ENCODE results near the gene SH3BP5. TPM values are rescaled to one million over a fixed set of nuclear protein-coding genes. Genes with fewer than 3 reads are reported as not detected.

The SH3BP5 gene
- total RNA-seq, 2 donors from 2014 or later, result 13.7 to 21.8 TPM

GRCh38 chr3:15326673-15327072 is 5.7 kb downstream of the SH3BP5 start:
- Histone ChIP-seq H3K4me3 (no peak overlapping the region), H3K36me3 (replicated peaks in 1 of 2; ENCODE audit: insufficient read depth in 1 of 2, low read depth in 2 of 2) (no peaks in the 10 kb centered on the region), H3K4me1 (peaks cover 15% of the 10 kb centered on the region), H3K9me3 (no peaks in the 10 kb centered on the region), H3K27me3 (no peaks in the 10 kb centered on the region), H3K27ac (no peak overlapping the region)
- WGBS, 2 donors, result 91 to 97% methylated on average over 2 of the region's 2 CpGs
- intact Hi-C loops (cut with DNase I), result no loop called here
- TF ChIP-seq POLR2A (IDR thresholded peaks at IDR 0.05), result no peak
- TF ChIP-seq, protein P1, sequence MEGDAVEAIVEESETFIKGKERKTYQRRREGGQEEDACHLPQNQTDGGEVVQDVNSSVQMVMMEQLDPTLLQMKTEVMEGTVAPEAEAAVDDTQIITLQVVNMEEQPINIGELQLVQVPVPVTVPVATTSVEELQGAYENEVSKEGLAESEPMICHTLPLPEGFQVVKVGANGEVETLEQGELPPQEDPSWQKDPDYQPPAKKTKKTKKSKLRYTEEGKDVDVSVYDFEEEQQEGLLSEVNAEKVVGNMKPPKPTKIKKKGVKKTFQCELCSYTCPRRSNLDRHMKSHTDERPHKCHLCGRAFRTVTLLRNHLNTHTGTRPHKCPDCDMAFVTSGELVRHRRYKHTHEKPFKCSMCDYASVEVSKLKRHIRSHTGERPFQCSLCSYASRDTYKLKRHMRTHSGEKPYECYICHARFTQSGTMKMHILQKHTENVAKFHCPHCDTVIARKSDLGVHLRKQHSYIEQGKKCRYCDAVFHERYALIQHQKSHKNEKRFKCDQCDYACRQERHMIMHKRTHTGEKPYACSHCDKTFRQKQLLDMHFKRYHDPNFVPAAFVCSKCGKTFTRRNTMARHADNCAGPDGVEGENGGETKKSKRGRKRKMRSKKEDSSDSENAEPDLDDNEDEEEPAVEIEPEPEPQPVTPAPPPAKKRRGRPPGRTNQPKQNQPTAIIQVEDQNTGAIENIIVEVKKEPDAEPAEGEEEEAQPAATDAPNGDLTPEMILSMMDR (IDR thresholded peaks at IDR 0.05), result no peak
- no peak for DNase-seq
- no peak for ATAC-seq

- TF ChIP-seq, protein P1 (IDR thresholded peaks at IDR 0.05), result no peak
- TF ChIP-seq POLR2A (IDR thresholded peaks at IDR 0.05), result no peak
- H3K9me3 ChIP-seq, result no peaks in the 10 kb centered on the region
- intact Hi-C loops (cut with DNase I), result no loop called here
- no peaks in the 10 kb centered on the region for H3K36me3 ChIP-seq (replicated peaks in 1 of 2; ENCODE audit: insufficient read depth in 1 of 2, low read depth in 2 of 2)
- 78 to 82% methylated on average over 3 of the region's 3 CpGs for WGBS, 2 donors
- no peak for ATAC-seq
- peaks cover 12% of the 10 kb centered on the region for H3K4me1 ChIP-seq
- no peaks in the 10 kb centered on the region for H3K27me3 ChIP-seq
- no peak overlapping the region for H3K27ac ChIP-seq
- H3K4me3 ChIP-seq, result no peak overlapping the region
- DNase-seq, result no peak
These were observed 6.3 kb downstream of the SH3BP5 start for GRCh38 chr3:15326037-15326436.

- H3K9me3 ChIP-seq, result no peaks in the 10 kb centered on the region
- intact Hi-C loops (cut with DNase I), result no loop called here
- H3K27me3 ChIP-seq, result no peaks in the 10 kb centered on the region
- DNase-seq (no peak), ATAC-seq (no peak)
- H3K27ac ChIP-seq, result no peak overlapping the region
- peaks cover 12% of the 10 kb centered on the region for H3K4me1 ChIP-seq
- TF ChIP-seq, protein P1 (IDR thresholded peaks at IDR 0.05), result no peak
- TF ChIP-seq POLR2A (IDR thresholded peaks at IDR 0.05), result no peak
- no peaks in the 10 kb centered on the region for H3K36me3 ChIP-seq (replicated peaks in 1 of 2; ENCODE audit: insufficient read depth in 1 of 2, low read depth in 2 of 2)
- no peak overlapping the region for H3K4me3 ChIP-seq
- WGBS, 2 donors, result 78 to 82% methylated on average over 4 of the region's 4 CpGs
These were observed 7.2 kb downstream of the SH3BP5 start for GRCh38 chr3:15325228-15325627.

GRCh38 chr3:15324379-15324808 is 8.0 kb downstream of the SH3BP5 start:
- 17 to 29% methylated on average over 6 to 7 of the region's 7 CpGs for WGBS, 2 donors
- no peaks in the 10 kb centered on the region for H3K36me3 ChIP-seq (replicated peaks in 1 of 2; ENCODE audit: insufficient read depth in 1 of 2, low read depth in 2 of 2)
- TF ChIP-seq, protein P1 (IDR thresholded peaks at IDR 0.05), result no peak
- no peak for TF ChIP-seq POLR2A (IDR thresholded peaks at IDR 0.05)
- H3K9me3 ChIP-seq, result no peaks in the 10 kb centered on the region
- H3K4me1 ChIP-seq, result peaks cover 12% of the 10 kb centered on the region
- intact Hi-C loops (cut with DNase I), result no loop called here
- ATAC-seq (peak; percentile 57), DNase-seq (peak; percentile 74 to 89 (median 76))
- peak overlapping the region in 1 of 4 donors; percentile 32 for H3K27ac ChIP-seq
- H3K4me3 ChIP-seq, result no peak overlapping the region
- no peaks in the 10 kb centered on the region for H3K27me3 ChIP-seq

DNA sequence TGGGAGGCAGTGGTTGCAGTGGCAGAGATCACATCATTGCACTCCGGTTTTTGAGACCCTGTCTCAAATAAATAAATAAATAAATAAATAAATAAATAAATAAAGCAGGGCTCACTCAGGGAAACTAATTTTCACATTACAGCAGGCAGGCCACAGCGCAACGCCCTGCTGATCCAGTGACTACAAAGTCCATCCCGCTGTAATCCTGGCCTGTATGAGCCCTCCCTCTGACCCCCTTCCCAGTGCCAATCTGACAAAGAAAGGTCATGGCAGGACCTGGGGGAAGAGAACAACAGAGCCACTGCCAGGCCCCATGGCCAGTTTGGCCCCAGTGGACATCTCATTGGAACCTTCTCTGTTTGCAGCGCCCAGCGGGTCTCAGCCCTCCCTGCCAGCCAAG is 9.3 kb downstream of the SH3BP5 start:
- Histone ChIP-seq H3K9me3 (no peaks in the 10 kb centered on the region), H3K4me3 (no peak overlapping the region), H3K27ac (no peak overlapping the region), H3K4me1 (peaks cover 12% of the 10 kb centered on the region), H3K36me3 (replicated peaks in 1 of 2; ENCODE audit: insufficient read depth in 1 of 2, low read depth in 2 of 2) (no peaks in the 10 kb centered on the region), H3K27me3 (no peaks in the 10 kb centered on the region)
- intact Hi-C loops (cut with DNase I), result no loop called here
- DNase-seq, result no peak
- 93 to 98% methylated on average over 6 of the region's 6 CpGs for WGBS, 2 donors
- TF ChIP-seq, protein P1 (IDR thresholded peaks at IDR 0.05), result no peak
- no peak for TF ChIP-seq POLR2A (IDR thresholded peaks at IDR 0.05)
- ATAC-seq, result no peak
